A549 (cell line): ENCODE results near the gene TAGAP. TPM values are rescaled to one million over a fixed set of nuclear protein-coding genes. Genes with fewer than 3 reads are reported as not detected.
"Not testable (repeated sequence)": the region's sequence is repeated elsewhere in the genome, so short reads cannot be mapped to it uniquely, and the experiment has no call there.

Source experiments
- ATAC-seq, 2 experiments: fragments of 200-7000 bp in 1 of 2; fragments of >200 bp in 1 of 2; cut with Nextera tagmentation in 1 of 2; cut with Tn5 transposase in 1 of 2; 3 replicates each; pipeline versions ENCODE4 v1.8.0 to v1.9.1; 2018 to 2020; ENCODE audit warnings: mild to moderate bottlenecking in 1 of 2, moderate library complexity in 1 of 2
- CTCF ChIA-PET: fragments of 300-600 bp; sonication (Branson Sonifier 250); formaldehyde crosslinking; extraction: SDS; loops from one replicate; lab custom pipeline; 2021; ENCODE audit warnings: antibody characterized with exemption, inconsistent platforms; lab: Yijun Ruan, JAX
- POLR2A ChIA-PET: fragments of 350-600 bp; formaldehyde crosslinking; extraction: SDS; loops from one replicate; lab custom pipeline; 2021; ENCODE audit warnings: antibody characterized with exemption, inconsistent platforms; lab: Yijun Ruan, JAX
- DNase-seq, 2 experiments: peaks; one replicate each; pipeline versions ENCODE4 v3.0.0 to v3.0.0-alpha.2; 2011 to 2016; ENCODE audit warnings: low read depth in 1 of 2, low spot score in 1 of 2
- FAIRE-seq: peaks from 2 replicates; lab custom pipeline; 2011; peaks lifted over from hg19 to GRCh38; lab: Jason Lieb, UNC
- H3K27ac ChIP-seq, 2 experiments: fragments of >200 bp; sonication (Bioruptor Twin); formaldehyde crosslinking; 3 replicates each; pipeline ENCODE4 v1.5.1; 2016 to 2017
- H3K4me1 ChIP-seq: fragments of >200 bp; sonication (Bioruptor Twin); formaldehyde crosslinking; 3 replicates; pipeline ENCODE4 v1.6.1; 2016
- H3K4me2 ChIP-seq: fragments of >200 bp; sonication (Bioruptor Twin); formaldehyde crosslinking; 3 replicates; pipeline ENCODE4 v1.6.1; 2016
- H3K4me3 ChIP-seq: fragments of >200 bp; sonication (Bioruptor Twin); formaldehyde crosslinking; 3 replicates; pipeline ENCODE4 v1.5.1; 2016
- H3K9me3 ChIP-seq: fragments of >200 bp; sonication (Bioruptor Twin); formaldehyde crosslinking; 3 replicates; pipeline ENCODE4 v1.6.1; 2016
- BHLHE40 ChIP-seq: IDR thresholded peaks from 2 replicates; pipeline ENCODE4 v1.6.1; 2012; ENCODE audit warnings: low read depth, low read length, inconsistent platforms
- CEBPB ChIP-seq, 2 experiments: fragments of >200 bp in 1 of 2; sonication (Bioruptor Twin) in 1 of 2; formaldehyde crosslinking in 1 of 2; IDR thresholded peaks; 2 replicates each; pipeline ENCODE4 v1.6.1; 2012 to 2016
- CHD2 ChIP-seq: fragments of 150-350 bp; IDR thresholded peaks from 2 replicates; pipeline ENCODE4 v1.6.1; 2014; ENCODE audit warnings: low read length; ENCODE audit not compliant: partially characterized antibody
- EHF ChIP-seq: fragments of 250-450 bp; sonication (Bioruptor Pico); IDR thresholded peaks from 2 replicates; pipeline ENCODE4 v1.5.0; 2020; ENCODE audit warnings: mild to moderate bottlenecking
- ELK1 ChIP-seq: fragments of 150-350 bp; IDR thresholded peaks from 2 replicates; pipeline ENCODE4 v1.6.1; 2014; ENCODE audit warnings: low read depth, mild to moderate bottlenecking, low read length
- ESRRA ChIP-seq: fragments of 150-350 bp; IDR thresholded peaks from 2 replicates; pipeline ENCODE4 v1.6.1; 2014; ENCODE audit warnings: mild to moderate bottlenecking, low read length, borderline replicate concordance
- FOSL2 ChIP-seq, 2 experiments: fragments of 450-650 bp in 1 of 2; fragments of >200 bp in 1 of 2; sonication (Bioruptor Twin) in 1 of 2; formaldehyde crosslinking; IDR thresholded peaks; 2 replicates each; pipeline versions ENCODE4 v1.5.0 to v1.6.1; 2016 to 2020; ENCODE audit warnings: mild to moderate bottlenecking in 1 of 2, moderate library complexity in 1 of 2
- FOXS1 ChIP-seq: fragments of 250-450 bp; sonication (Bioruptor Pico); IDR thresholded peaks from 2 replicates; pipeline ENCODE4 v1.5.0; 2020; ENCODE audit warnings: mild to moderate bottlenecking, moderate library complexity
- HES2 ChIP-seq: fragments of >200 bp; sonication (Bioruptor Twin); formaldehyde crosslinking; IDR thresholded peaks from 2 replicates; pipeline ENCODE4 v1.6.1; 2016
- HEYL ChIP-seq: fragments of 250-450 bp; sonication (Bioruptor Pico); IDR thresholded peaks from 2 replicates; pipeline ENCODE4 v1.8.0; 2021; ENCODE audit warnings: mild to moderate bottlenecking, moderate library complexity
- HMGXB4 ChIP-seq: fragments of 250-450 bp; sonication (Bioruptor Pico); IDR thresholded peaks from 2 replicates; pipeline ENCODE4 v1.5.0; 2021; ENCODE audit warnings: mild to moderate bottlenecking, moderate library complexity, borderline replicate concordance
- JUN ChIP-seq, 2 experiments: fragments of >200 bp; sonication (Bioruptor Twin); formaldehyde crosslinking; IDR thresholded peaks; 2 replicates in 1 of 2; 3 replicates in 1 of 2; pipeline ENCODE4 v1.6.1; 2016 to 2017
- MAFK ChIP-seq: fragments of 450-650 bp; IDR thresholded peaks from 2 replicates; pipeline ENCODE4 v1.6.1; 2014; ENCODE audit not compliant: partially characterized antibody
- MYC ChIP-seq: IDR thresholded peaks from 2 replicates; pipeline ENCODE4 v1.6.1; 2012; ENCODE audit warnings: mild to moderate bottlenecking, inconsistent platforms, low read length, improper control_type of control experiment, borderline replicate concordance
- NFE2L2 ChIP-seq: fragments of 150-350 bp; conservative IDR thresholded peaks from 2 replicates; pipeline ENCODE4 v1.6.1; 2014; ENCODE audit warnings: low read length
- NPAS2 ChIP-seq: fragments of 250-450 bp; sonication (Bioruptor Pico); IDR thresholded peaks from 2 replicates; pipeline ENCODE4 v1.8.0; 2022; ENCODE audit warnings: mild to moderate bottlenecking, moderate library complexity, borderline replicate concordance
- NR3C1 ChIP-seq: fragments of >200 bp; sonication (Bioruptor Twin); formaldehyde crosslinking; IDR thresholded peaks from 3 replicates; pipeline ENCODE4 v1.6.1; 2017
- PBX3 ChIP-seq: IDR thresholded peaks from 2 replicates; pipeline ENCODE4 v1.6.1; 2012
- RCOR1 ChIP-seq: fragments of 150-350 bp; IDR thresholded peaks from 2 replicates; pipeline ENCODE4 v1.6.1; 2014; ENCODE audit warnings: antibody characterized with exemption, low read length, low read depth
- SREBF2 ChIP-seq: fragments of 450-650 bp; IDR thresholded peaks from 2 replicates; pipeline ENCODE4 v1.6.1; 2014; ENCODE audit warnings: mild to moderate bottlenecking, moderate library complexity
- ZNF302 ChIP-seq: fragments of 250-450 bp; sonication (Bioruptor Pico); IDR thresholded peaks from 2 replicates; pipeline ENCODE4 v1.9.0; 2021; ENCODE audit warnings: inconsistent platforms, mild to moderate bottlenecking, moderate library complexity
- WGBS: methylation state at CpG from one replicate; pipeline ENCODE4 v1.1.6; 2017; ENCODE audit errors: missing lambda C conversion rate; 5-methylcytosine and 5-hydroxymethylcytosine counted together
- polyA plus RNA-seq, 4 experiments: library from polyadenylated mRNA; depleted of rRNA in 3 of 4; stranded (reverse); fragments of >200 nt; fragmentation: RNase III in 1 of 4; extraction: RNeasy Plus Mini Kit Qiagen cat#74134 plus additional on column Dnase treatment in 1 of 4; gene quantifications; 2 replicates in 3 of 4; 3 replicates in 1 of 4; pipeline ENCODE4 v1.2.3, GENCODE V29; 2011 to 2017
- TF ChIP-seq, protein P1 (sequence below): fragments of >200 bp; sonication (Bioruptor Twin); formaldehyde crosslinking; IDR thresholded peaks from 3 replicates; pipeline ENCODE4 v1.5.1; 2016

Gene TAGAP
- polyA plus RNA-seq, 2 of the 4 experiments (the other 2 are of a cell fraction), result not detected

- no peak for TF ChIP-seq ELK1
- TF ChIP-seq HES2, result no peak
- no peak for TF ChIP-seq NPAS2 (CRISPR knock-in tag)
- TF ChIP-seq MYC, result no peak
- TF ChIP-seq MAFK, result no peak
- TF ChIP-seq, all 56 proteins: peak for 0
Observed at GRCh38 chr6:159030168-159030567, 14.6 kb downstream of the TAGAP start (continued).

DNA sequence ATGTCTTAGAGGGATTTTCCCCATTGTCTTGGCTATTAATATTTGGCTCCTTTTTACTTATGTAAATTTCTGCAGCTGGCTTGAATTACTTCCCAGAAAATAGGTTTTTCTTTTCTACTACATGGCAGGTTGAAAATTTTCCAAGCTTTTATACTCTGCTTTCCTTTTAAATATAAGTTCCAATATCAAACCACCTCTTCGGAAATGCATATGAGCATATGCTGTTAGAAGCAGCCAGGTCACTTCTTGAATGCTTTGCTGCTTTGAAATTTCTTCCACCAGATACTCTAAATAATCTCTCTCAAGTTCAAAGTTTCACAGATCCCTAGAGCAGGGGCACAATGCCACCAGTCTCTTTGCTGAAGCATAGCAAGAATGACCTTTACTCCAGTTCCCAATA, 19.6 kb downstream of the TAGAP start:
- H3K4me1 ChIP-seq, FAIRE-seq, H3K4me3 ChIP-seq, H3K4me2 ChIP-seq, CTCF ChIA-PET, ATAC-seq, POLR2A ChIA-PET, DNase-seq, H3K9me3 ChIP-seq, H3K27ac ChIP-seq: not testable (repeated sequence)
- WGBS, result 72% methylated on average over 1 of the region's 1 CpG

- WGBS, result 34% methylated on average over 4 of the region's 4 CpGs
- DNase-seq (no peak), FAIRE-seq (no peak), ATAC-seq (no peak)
- Histone ChIP-seq H3K9me3 (no peaks in the 10 kb centered on the region), H3K27ac (no peak overlapping the region), H3K4me1 (no peaks in the 10 kb centered on the region), H3K4me2 (no peak overlapping the region), H3K4me3 (no peak overlapping the region)
- ChIA-PET POLR2A (no interaction called here), CTCF (no interaction called here)
- TF ChIP-seq BHLHE40, result no peak
- no peak for TF ChIP-seq SREBF2
- TF ChIP-seq NFE2L2, result no peak
- TF ChIP-seq FOXS1 (CRISPR knock-in tag), result no peak
- no peak for TF ChIP-seq ESRRA
- no peak for TF ChIP-seq RCOR1
- TF ChIP-seq ZNF302 (CRISPR knock-in tag), result no peak
- no peak for TF ChIP-seq HEYL (CRISPR knock-in tag)
- no peak for TF ChIP-seq EHF (CRISPR knock-in tag)
- no peak for TF ChIP-seq JUN (IDR thresholded peaks at IDR 0.05)
- no peak for TF ChIP-seq FOSL2 (IDR thresholded peaks at IDR 0.05)
- no peak for TF ChIP-seq FOSL2 (CRISPR knock-in tag; IDR thresholded peaks at IDR 0.05)
- no peak for TF ChIP-seq CEBPB (IDR thresholded peaks at IDR 0.05)
- TF ChIP-seq PBX3, result no peak
Observed at GRCh38 chr6:159023893-159024292, 20.9 kb downstream of the TAGAP start.

DNA sequence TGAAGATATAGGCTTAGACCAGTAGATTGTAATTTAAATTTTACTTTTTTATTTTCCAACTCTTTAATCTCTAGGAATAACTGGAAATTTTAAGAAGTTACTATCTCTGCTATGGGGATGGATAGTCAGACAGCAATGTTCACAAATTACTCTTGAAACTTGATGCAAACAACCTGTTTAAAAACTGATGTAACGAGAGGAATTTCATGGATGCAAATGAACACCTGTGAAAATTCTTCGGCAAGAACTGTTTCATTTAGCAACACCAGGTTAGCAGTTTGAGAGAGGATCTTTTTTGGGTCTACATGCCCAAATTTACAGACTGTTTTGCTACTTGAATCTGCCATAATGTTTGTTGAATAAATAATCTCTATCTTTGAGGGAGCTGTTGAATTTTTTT, 24.8 kb downstream of the TAGAP start:
- ATAC-seq, result no peak
- Histone ChIP-seq H3K27ac (no peak overlapping the region), H3K4me1 (no peaks in the 10 kb centered on the region), H3K4me3 (no peak overlapping the region), H3K9me3 (no peaks in the 10 kb centered on the region), H3K4me2 (no peak overlapping the region)
- POLR2A ChIA-PET, result no interaction called here
- no peak for DNase-seq
- CTCF ChIA-PET, result no interaction called here
- TF ChIP-seq NR3C1 (no peak), HMGXB4 (CRISPR knock-in tag) (no peak), JUN (IDR thresholded peaks at IDR 0.05) (no peak), ESRRA (no peak), CHD2 (no peak)
- TF ChIP-seq, protein P1, sequence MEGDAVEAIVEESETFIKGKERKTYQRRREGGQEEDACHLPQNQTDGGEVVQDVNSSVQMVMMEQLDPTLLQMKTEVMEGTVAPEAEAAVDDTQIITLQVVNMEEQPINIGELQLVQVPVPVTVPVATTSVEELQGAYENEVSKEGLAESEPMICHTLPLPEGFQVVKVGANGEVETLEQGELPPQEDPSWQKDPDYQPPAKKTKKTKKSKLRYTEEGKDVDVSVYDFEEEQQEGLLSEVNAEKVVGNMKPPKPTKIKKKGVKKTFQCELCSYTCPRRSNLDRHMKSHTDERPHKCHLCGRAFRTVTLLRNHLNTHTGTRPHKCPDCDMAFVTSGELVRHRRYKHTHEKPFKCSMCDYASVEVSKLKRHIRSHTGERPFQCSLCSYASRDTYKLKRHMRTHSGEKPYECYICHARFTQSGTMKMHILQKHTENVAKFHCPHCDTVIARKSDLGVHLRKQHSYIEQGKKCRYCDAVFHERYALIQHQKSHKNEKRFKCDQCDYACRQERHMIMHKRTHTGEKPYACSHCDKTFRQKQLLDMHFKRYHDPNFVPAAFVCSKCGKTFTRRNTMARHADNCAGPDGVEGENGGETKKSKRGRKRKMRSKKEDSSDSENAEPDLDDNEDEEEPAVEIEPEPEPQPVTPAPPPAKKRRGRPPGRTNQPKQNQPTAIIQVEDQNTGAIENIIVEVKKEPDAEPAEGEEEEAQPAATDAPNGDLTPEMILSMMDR, result no peak
- WGBS, result 83% methylated on average over 2 of the region's 2 CpGs
- FAIRE-seq, result no peak
